GM13977 (cell line): ENCODE results near the gene RPP14.

ENCODE experiments used
- DNase-seq: peaks from one replicate; pipeline ENCODE4 v3.0.0; 2012; ENCODE audit warnings: low spot score
- in situ Hi-C: fragments of 300-500 bp; cut with MboI; formaldehyde crosslinking; loops from one replicate; pipeline ENCODE4 v1.12.0; 2022; ENCODE audit warnings: low sequenced_read_pairs, low pct_unique_long_range_greater_than_20kb, mixed read lengths, inconsistent platforms; ENCODE audit not compliant: unreplicated experiment
- TF ChIP-seq, protein P1 (sequence below): IDR thresholded peaks from 2 replicates; pipeline ENCODE4 v1.5.1; 2012; ENCODE audit warnings: mild to moderate bottlenecking, control low read depth; ENCODE audit not compliant: insufficient read depth; ENCODE audit errors: extremely low read depth, missing control alignments

Gene RPP14

DNA sequence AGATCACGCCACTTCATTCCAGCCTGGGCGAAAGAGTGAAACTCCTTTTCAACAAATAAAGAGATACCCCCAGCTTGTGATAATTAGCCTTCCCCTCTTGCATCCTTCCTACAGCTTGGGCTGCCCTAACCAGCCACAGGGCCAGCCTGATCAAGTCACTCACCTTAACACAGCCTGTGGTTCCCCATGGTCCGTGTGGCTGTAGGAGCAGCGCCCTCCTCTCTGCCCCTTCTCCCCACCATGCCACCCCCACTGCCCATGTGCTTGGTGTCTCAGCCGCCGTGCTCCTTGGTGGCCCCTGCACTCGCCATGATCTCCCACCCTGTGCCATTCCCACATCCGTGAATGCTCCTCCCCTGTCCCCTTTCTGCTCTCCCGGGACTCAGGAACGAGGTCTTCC is 13.2 kb upstream of the RPP14 start:
- TF ChIP-seq, protein P1, sequence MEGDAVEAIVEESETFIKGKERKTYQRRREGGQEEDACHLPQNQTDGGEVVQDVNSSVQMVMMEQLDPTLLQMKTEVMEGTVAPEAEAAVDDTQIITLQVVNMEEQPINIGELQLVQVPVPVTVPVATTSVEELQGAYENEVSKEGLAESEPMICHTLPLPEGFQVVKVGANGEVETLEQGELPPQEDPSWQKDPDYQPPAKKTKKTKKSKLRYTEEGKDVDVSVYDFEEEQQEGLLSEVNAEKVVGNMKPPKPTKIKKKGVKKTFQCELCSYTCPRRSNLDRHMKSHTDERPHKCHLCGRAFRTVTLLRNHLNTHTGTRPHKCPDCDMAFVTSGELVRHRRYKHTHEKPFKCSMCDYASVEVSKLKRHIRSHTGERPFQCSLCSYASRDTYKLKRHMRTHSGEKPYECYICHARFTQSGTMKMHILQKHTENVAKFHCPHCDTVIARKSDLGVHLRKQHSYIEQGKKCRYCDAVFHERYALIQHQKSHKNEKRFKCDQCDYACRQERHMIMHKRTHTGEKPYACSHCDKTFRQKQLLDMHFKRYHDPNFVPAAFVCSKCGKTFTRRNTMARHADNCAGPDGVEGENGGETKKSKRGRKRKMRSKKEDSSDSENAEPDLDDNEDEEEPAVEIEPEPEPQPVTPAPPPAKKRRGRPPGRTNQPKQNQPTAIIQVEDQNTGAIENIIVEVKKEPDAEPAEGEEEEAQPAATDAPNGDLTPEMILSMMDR = no peak
- no peak for DNase-seq
- in situ Hi-C loops = no loop called here

- TF ChIP-seq, protein P1 = no peak
- DNase-seq = no peak
- in situ Hi-C loops = no loop called here
Observed at GRCh38 chr3:58293516-58293915, 12.5 kb upstream of the RPP14 start.

DNA sequence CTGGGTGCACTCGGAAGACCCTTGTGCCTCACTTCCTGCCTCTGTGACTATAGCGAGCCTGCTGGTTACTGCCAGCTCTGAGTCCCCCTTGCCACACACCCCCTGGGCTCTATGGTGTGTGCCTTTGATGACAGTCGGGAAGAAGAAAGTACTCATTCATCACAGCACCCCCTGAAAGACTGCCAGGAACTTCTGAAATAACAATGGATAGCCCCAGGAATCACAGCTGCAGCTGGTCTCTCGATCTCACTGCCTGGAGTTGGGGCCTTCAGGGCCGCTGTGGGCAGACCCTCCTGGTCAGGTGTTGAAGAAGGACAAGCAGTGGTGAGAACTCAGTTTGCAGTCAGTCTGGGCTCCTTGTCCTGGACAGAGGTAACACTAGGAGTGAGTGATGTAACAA is 9.8 kb upstream of the RPP14 start:
- DNase-seq = no peak
- TF ChIP-seq, protein P1 = no peak
- in situ Hi-C loops = no loop called here

DNA sequence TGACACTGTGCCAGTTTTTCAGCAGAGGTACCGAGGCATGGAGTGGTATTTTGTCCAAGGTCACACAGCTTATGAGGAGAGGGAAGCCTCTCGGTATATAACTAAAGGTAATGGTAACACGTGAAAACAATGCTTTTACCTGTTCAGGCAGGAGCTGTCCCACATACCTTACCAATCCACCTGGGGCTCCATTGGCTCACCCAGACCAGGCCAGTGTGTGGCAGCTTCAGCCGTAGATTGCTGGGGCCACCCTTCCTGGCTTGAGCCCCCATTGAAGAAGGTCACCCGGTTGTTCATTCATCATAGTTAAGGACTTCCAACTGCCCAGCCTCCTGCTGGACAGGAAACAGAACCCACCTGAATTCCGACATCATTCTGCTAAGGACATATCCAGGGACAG is 9.2 kb upstream of the RPP14 start:
- no peak for DNase-seq
- TF ChIP-seq, protein P1 = no peak
- in situ Hi-C loops = no loop called here

DNA sequence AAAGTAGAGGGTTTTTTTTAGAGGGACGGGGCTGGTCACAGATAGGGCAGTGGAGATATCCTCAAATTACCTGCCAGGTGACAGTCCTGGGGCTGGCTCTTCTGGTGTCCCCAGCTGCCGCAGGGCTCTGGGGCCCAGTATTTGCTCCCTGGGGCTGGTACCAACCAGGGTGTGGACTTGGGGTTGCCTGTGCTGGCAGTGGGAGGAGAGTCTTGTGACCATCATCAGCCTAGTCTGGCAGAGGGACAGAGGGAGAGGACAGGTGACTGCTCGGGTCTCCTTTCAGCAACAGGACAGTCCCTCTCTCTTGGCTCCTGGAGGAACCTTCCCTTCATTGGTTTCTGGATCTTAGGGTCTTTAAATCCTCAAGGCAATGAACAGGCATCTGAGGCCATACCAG is 7.9 kb upstream of the RPP14 start:
- in situ Hi-C loops = no loop called here
- TF ChIP-seq, protein P1 = no peak
- no peak for DNase-seq

- no peak for DNase-seq
- in situ Hi-C loops = no loop called here
- TF ChIP-seq, protein P1 = no peak
Observed at GRCh38 chr3:58299075-58299474, 7.0 kb upstream of the RPP14 start.

DNA sequence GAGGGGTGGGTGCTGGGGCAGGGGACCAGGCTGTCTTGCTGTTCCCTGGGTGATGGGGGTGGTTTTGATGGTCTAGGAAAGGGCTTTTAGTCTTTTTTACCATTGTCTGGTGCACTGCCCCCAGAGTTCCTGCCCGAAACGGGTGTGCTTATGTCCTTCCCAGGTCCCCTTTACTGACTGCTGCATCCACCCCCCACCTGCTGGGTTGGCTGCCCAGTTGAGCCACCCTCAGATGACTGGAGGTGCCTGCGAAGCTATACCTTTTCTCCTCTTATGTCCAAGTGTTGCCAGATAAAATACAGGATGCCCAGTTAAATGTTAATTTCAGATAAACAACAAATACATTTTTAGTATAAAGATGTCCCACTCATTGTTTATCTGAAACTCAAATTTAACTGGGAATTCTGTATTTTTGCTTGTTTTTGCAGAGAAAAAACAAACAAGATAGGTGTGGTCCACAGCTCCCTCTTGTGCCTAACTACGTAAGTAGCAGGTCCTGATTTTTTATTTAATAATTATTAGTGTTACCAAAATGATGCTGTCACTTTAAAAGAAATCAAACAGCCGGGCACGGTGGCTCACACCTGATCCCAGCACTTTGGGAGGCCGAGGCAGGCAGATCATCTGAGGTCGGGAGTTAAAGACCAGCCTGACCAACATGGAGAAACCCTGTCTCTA is 6.1 kb upstream of the RPP14 start:
- TF ChIP-seq, protein P1 = peak; percentile 56
- DNase-seq = no peak
- in situ Hi-C loops = loop anchor here (5.0 to 25.0 kb wide), 3 partner anchors 113 to 337 kb away; partner anchors contain the start of gene FLNB
